ENCODE measurements around the gene HIP1. TPM values are rescaled to one million over a fixed set of nuclear protein-coding genes. Genes with fewer than 3 reads are reported as not detected.

HIP1 gene
- total and polyA plus RNA-seq, 9 of the 15 experiments (the other 6 are each of a cell fraction or from before 2014, with no cell fraction given), result 2.4 to 13.7 (median 9.5) TPM

DNA sequence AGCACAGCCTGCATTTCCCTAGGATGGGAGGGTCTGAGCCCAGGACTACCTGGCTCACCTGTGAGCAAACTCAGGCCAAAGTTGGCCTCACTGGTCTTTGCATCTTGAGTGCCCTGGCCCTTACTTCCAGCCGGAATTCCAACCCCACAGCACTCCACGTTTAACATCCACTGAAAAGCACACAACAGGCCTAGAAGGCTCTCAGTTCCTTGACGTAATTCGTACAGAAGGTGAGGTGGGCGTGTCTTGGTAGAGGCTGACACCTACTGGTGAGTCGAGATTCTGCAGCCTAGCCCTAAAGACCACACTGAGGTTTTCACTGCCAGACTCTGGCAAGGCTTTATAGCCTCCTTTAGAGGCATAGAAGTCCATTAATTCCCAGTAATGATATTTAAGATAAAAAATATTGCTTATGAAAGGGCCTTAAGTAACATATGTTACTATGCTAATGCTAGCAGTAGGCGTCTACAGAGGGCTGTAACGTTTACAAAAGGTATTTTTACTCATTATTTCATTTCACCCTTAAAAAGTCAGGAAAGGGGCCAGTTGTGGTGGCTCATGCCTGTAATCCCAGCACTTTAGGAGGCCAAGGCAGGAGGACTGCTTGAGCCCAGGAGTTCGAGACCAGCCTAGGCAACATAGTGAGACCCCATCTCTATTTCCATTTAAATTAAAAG is 95.8 kb downstream of the HIP1 start (continued):
- TF ChIP-seq ARID4B (CRISPR knock-in tag; IDR thresholded peaks at IDR 0.05), result 0 out of 2 replicates have a peak, but pooled peaks have one; percentile 38
- TF ChIP-seq, protein P1, sequence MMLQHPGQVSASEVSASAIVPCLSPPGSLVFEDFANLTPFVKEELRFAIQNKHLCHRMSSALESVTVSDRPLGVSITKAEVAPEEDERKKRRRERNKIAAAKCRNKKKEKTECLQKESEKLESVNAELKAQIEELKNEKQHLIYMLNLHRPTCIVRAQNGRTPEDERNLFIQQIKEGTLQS (IDR thresholded peaks at IDR 0.05), result no peak
- TF ChIP-seq, protein P1 (CRISPR knock-in tag; conservative IDR thresholded peaks at IDR 0.05), result no peak
- no peak for TF ChIP-seq ZNF717 (CRISPR knock-in tag; IDR thresholded peaks at IDR 0.05)
- TF ChIP-seq DEAF1 (CRISPR knock-in tag; IDR thresholded peaks at IDR 0.05), result peak; percentile 89
- TF ChIP-seq CC2D1A (IDR thresholded peaks at IDR 0.05), result peak; percentile 65
- TF ChIP-seq ADNP (tag; IDR thresholded peaks at IDR 0.05), result 0 out of 2 replicates have a peak, but pooled peaks have one; percentile 19
- no peak for TF ChIP-seq SRSF7 (optimal IDR thresholded peaks at IDR 0.05; ENCODE audit: low read depth, low read length)
- TF ChIP-seq XRCC3 (IDR thresholded peaks at IDR 0.05), result no peak
- no peak for TF ChIP-seq HDAC6 (IDR thresholded peaks at IDR 0.05; ENCODE audit: low read depth, low read length)
